GM23338 (cell line): ENCODE results near the gene TEX44. TPM values are rescaled to one million over a fixed set of nuclear protein-coding genes. Genes with fewer than 3 reads are reported as not detected.

Source experiments
- ATAC-seq: fragments of 200-7000 bp; cut with Tn5 transposase; 3 replicates; pipeline ENCODE4 v1.9.1; 2020
- DNase-seq: peaks from one replicate; pipeline ENCODE4 v3.0.0-alpha.2; 2015; ENCODE audit warnings: low spot score
- H2AFZ ChIP-seq: fragments of 200-600 bp; sonication (generic); 2 replicates; pipeline ENCODE4 v1.8.0; 2016; ENCODE audit warnings: antibody characterized with exemption, mild to moderate bottlenecking, moderate library complexity
- H3F3A ChIP-seq: fragments of 200-600 bp; sonication (generic); replicated peaks from 2 replicates; pipeline ENCODE4 v1.8.0; 2017; ENCODE audit warnings: antibody characterized with exemption, mixed run types, low read depth
- H3K27ac ChIP-seq: fragments of 200-600 bp; sonication (generic); 2 replicates; pipeline ENCODE4 v1.6.1; 2016; ENCODE audit warnings: low read depth
- H3K27me3 ChIP-seq: fragments of 200-600 bp; sonication (generic); 2 replicates; pipeline ENCODE4 v1.8.0; 2016; ENCODE audit warnings: mild to moderate bottlenecking, mixed run types, moderate library complexity; ENCODE audit not compliant: insufficient read depth
- H3K36me3 ChIP-seq: fragments of 200-600 bp; sonication (generic); 2 replicates; pipeline ENCODE4 v1.8.0; 2016; ENCODE audit warnings: mild to moderate bottlenecking; ENCODE audit not compliant: insufficient read depth
- H3K4me1 ChIP-seq: fragments of 200-600 bp; sonication (generic); 2 replicates; pipeline ENCODE4 v1.8.0; 2016; ENCODE audit warnings: mild to moderate bottlenecking, moderate library complexity; ENCODE audit not compliant: insufficient read depth
- H3K4me2 ChIP-seq: fragments of 200-600 bp; sonication (generic); 2 replicates; pipeline ENCODE4 v1.7.1; 2017; ENCODE audit warnings: mixed run types
- H3K4me3 ChIP-seq: fragments of 200-600 bp; sonication (generic); 2 replicates; pipeline ENCODE4 v1.6.1; 2016; ENCODE audit warnings: mixed run types
- H3K79me2 ChIP-seq: fragments of 200-600 bp; sonication (generic); replicated peaks from 2 replicates; pipeline ENCODE4 v1.8.0; 2017; ENCODE audit warnings: mild to moderate bottlenecking; ENCODE audit not compliant: insufficient read depth
- H3K9me2 ChIP-seq: fragments of 200-600 bp; sonication (generic); 2 replicates; pipeline ENCODE4 v1.8.0; 2017; ENCODE audit not compliant: insufficient read depth
- H4K20me1 ChIP-seq: fragments of 200-600 bp; sonication (generic); replicated peaks from 2 replicates; pipeline ENCODE4 v1.8.0; 2017; ENCODE audit warnings: mild to moderate bottlenecking; ENCODE audit not compliant: insufficient read depth
- H3K27ac Mint-ChIP-seq: 2 replicates; pipeline ENCODE4 v1.8.0; 2020; ENCODE audit warnings: inconsistent platforms, mild to moderate bottlenecking, moderate library complexity, mixed read lengths
- H3K27me3 Mint-ChIP-seq: 3 replicates; pipeline ENCODE4 v1.8.0; 2022; ENCODE audit warnings: low read depth, mild to moderate bottlenecking, moderate library complexity, mixed read lengths, inconsistent platforms; ENCODE audit not compliant: insufficient read depth, poor library complexity
- H3K36me3 Mint-ChIP-seq: 3 replicates; pipeline ENCODE4 v1.8.0; 2021; ENCODE audit warnings: low read depth, mild to moderate bottlenecking, inconsistent platforms, moderate library complexity, mixed read lengths
- H3K4me1 Mint-ChIP-seq: 3 replicates; pipeline ENCODE4 v1.8.0; 2020; ENCODE audit warnings: mild to moderate bottlenecking, inconsistent platforms, mixed read lengths
- H3K4me3 Mint-ChIP-seq: 3 replicates; pipeline ENCODE4 v1.8.0; 2021; ENCODE audit warnings: moderate library complexity, mild to moderate bottlenecking, inconsistent platforms, mixed read lengths
- H3K9me3 Mint-ChIP-seq: 3 replicates; pipeline ENCODE4 v1.8.0; 2020; ENCODE audit warnings: moderate library complexity, mild to moderate bottlenecking, inconsistent platforms, mixed read lengths
- CREB1 ChIP-seq: fragments of 250-450 bp; sonication (Bioruptor Pico); IDR thresholded peaks from 2 replicates; pipeline ENCODE4 v1.5.0; 2020; ENCODE audit warnings: low read depth, mild to moderate bottlenecking, moderate library complexity
- CTCF ChIP-seq, 2 experiments: fragments of 200-600 bp in 1 of 2; sonication (generic) in 1 of 2; conservative IDR thresholded peaks; 2 replicates each; pipeline versions ENCODE4 v1.5.1 to v1.6.1; 2016 to 2017; ENCODE audit warnings: antibody characterized with exemption in 2 of 2, low read depth in 2 of 2, mild to moderate bottlenecking in 2 of 2, moderate library complexity in 1 of 2
- ETS1 ChIP-seq: IDR thresholded peaks from 2 replicates; pipeline ENCODE4 v1.6.1; 2016; ENCODE audit warnings: antibody characterized with exemption
- EZH2 ChIP-seq: fragments of 200-600 bp; sonication (generic); IDR thresholded peaks from one replicate; pipeline ENCODE4 v1.8.0; 2017; ENCODE audit warnings: antibody characterized with exemption, mild to moderate bottlenecking, low read depth; ENCODE audit not compliant: unreplicated experiment
- EZH2phosphoT487 ChIP-seq: fragments of 200-600 bp; sonication (generic); IDR thresholded peaks from one replicate; pipeline ENCODE4 v1.8.1; 2018; ENCODE audit warnings: antibody characterized with exemption; ENCODE audit not compliant: unreplicated experiment
- JUNB ChIP-seq: IDR thresholded peaks from one replicate; pipeline ENCODE4 v1.6.1; 2016; ENCODE audit warnings: antibody characterized with exemption; ENCODE audit not compliant: unreplicated experiment
- NANOG ChIP-seq: IDR thresholded peaks from 2 replicates; pipeline ENCODE4 v1.6.1; 2016; ENCODE audit warnings: antibody characterized with exemption, borderline replicate concordance
- POLR2AphosphoS5 ChIP-seq: IDR thresholded peaks from 2 replicates; pipeline ENCODE4 v1.6.1; 2016; ENCODE audit warnings: antibody characterized with exemption, low read depth
- REST ChIP-seq: IDR thresholded peaks from one replicate; pipeline ENCODE4 v1.6.1; 2018; ENCODE audit warnings: antibody characterized with exemption; ENCODE audit not compliant: unreplicated experiment
- STAT1 ChIP-seq: IDR thresholded peaks from one replicate; pipeline ENCODE4 v1.6.1; 2016; ENCODE audit warnings: antibody characterized with exemption; ENCODE audit not compliant: unreplicated experiment
- ZNF114 ChIP-seq: fragments of 250-450 bp; sonication (Bioruptor Pico); IDR thresholded peaks from 2 replicates; pipeline ENCODE4 v1.5.0; 2020; ENCODE audit warnings: mild to moderate bottlenecking, moderate library complexity
- ZNF331 ChIP-seq: fragments of 250-450 bp; sonication (Bioruptor Pico); IDR thresholded peaks from 2 replicates; pipeline ENCODE4 v1.5.0; 2020; ENCODE audit warnings: low read depth, mild to moderate bottlenecking, moderate library complexity
- polyA plus RNA-seq: library from polyadenylated mRNA; unstranded; fragments of >200 nt; fragmentation: Nextera tagmentation; extraction: Ambion mirVana; gene quantifications from 2 replicates; pipeline ENCODE4 v1.2.1, GENCODE V29; 2016
- total RNA-seq: library from RNA; depleted of rRNA; stranded (reverse); fragments of >200 nt; shearing (Covaris generic); gene quantifications from 2 replicates; pipeline ENCODE4 v1.2.3, GENCODE V29; 2014

TEX44 gene
- total and polyA plus RNA-seq, 2 experiments from 2014 or later, result not detected

DNA sequence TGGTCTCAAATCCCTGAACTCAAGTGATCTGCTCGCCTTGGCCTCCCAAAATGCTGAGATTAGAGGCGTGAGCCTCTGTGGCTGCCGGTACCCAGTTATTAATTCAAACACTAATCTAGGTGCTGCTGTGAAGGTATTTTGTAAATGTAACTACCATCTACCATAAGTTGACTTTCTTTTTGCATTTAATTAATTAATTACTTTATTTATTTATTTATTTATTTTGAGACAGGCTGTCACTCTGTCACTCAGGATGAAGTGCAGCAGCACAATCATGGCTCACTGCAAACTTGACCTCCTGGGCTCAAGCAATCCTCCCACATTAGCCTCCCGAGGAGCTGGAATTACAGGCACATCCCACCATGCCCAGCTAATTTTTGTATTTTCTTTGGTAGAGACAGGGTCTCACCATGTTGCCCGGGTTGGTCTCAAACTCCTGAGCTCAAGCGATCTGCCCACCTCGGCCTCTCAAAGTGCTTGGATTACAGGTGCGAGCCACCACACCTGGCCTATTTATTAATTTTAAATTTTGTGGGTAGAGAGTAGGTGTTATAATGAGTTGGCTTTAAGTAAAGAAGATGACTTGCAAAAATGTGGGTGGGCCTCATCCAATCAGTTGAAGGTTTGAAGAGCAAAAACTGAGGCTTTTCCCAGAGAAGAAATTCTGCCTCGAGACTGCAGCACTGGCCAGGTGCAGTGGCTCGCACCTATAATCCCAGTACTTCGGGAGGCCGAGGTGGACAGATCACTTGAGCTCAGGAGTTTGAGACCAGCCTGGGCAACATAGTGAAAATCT lies 45.2 kb upstream of the TEX44 start (continued):
- no peak for TF ChIP-seq CTCF (conservative IDR thresholded peaks at IDR 0.05; ENCODE audit: low read depth in 2 of 2)
- TF ChIP-seq ZNF114 (CRISPR knock-in tag), result no peak
- no peak for TF ChIP-seq CREB1 (CRISPR knock-in tag)
- TF ChIP-seq ETS1, result no peak
- TF ChIP-seq JUNB, result no peak
- TF ChIP-seq EZH2phosphoT487, result no peak
- TF ChIP-seq POLR2AphosphoS5, result no peak
- no peak for TF ChIP-seq STAT1
- no peak for TF ChIP-seq NANOG

- H3K4me1 ChIP-seq, result no peaks in the 10 kb centered on the region
- H3K27me3 Mint-ChIP-seq, result no peaks in the 10 kb centered on the region
- no peaks in the 10 kb centered on the region for H3F3A ChIP-seq
- H3K36me3 Mint-ChIP-seq, result peaks cover 13% of the 10 kb centered on the region
- no peak for DNase-seq
- H3K27ac ChIP-seq, result no peak overlapping the region
- peaks cover 25% of the 10 kb centered on the region for H3K9me3 Mint-ChIP-seq
- no peaks in the 10 kb centered on the region for H3K36me3 ChIP-seq
- ATAC-seq, result no peak
- H4K20me1 ChIP-seq, result no peaks in the 10 kb centered on the region
- no peaks in the 10 kb centered on the region for H3K9me2 ChIP-seq
- H3K4me3 ChIP-seq, result no peak overlapping the region
- H3K4me2 ChIP-seq, result no peak overlapping the region
- H3K27me3 ChIP-seq, result no peaks in the 10 kb centered on the region
- H3K4me1 Mint-ChIP-seq, result no peaks in the 10 kb centered on the region
- peak overlapping the region; percentile 47; the same call in 1 of the 2 replicates for H2AFZ ChIP-seq
- H3K4me3 Mint-ChIP-seq, result no peak overlapping the region
- H3K79me2 ChIP-seq, result no peaks in the 10 kb centered on the region
- no peak overlapping the region for H3K27ac Mint-ChIP-seq
- TF ChIP-seq REST, result no peak
- no peak for TF ChIP-seq ZNF114 (CRISPR knock-in tag)
- no peak for TF ChIP-seq POLR2AphosphoS5
- no peak for TF ChIP-seq ETS1
- TF ChIP-seq JUNB, result no peak
- TF ChIP-seq ZNF331 (CRISPR knock-in tag), result no peak
- TF ChIP-seq EZH2, result no peak
- TF ChIP-seq CREB1 (CRISPR knock-in tag), result no peak
- no peak for TF ChIP-seq NANOG
Observed at GRCh38 chr2:231548752-231549151, 43.9 kb upstream of the TEX44 start.
